ENCODE data around the gene P2RY13.
A peak's percentile ranks its signal among the peaks of the same experiment; 100 is the strongest.

Gene P2RY13

GRCh38 chr3:151320131-151320530, 9.2 kb downstream of the P2RY13 start:
- DNase-seq (ENCODE audit: low read depth in 3 of 3), result no peak

- no peak for DNase-seq (ENCODE audit: low read depth in 3 of 3)
Observed at GRCh38 chr3:151319628-151320027, 9.7 kb downstream of the P2RY13 start.

- no peak for DNase-seq (ENCODE audit: low read depth in 3 of 3)
Observed at GRCh38 chr3:151318991-151319390, 10.4 kb downstream of the P2RY13 start.

- DNase-seq (ENCODE audit: low read depth in 3 of 3), result no peak
Observed at GRCh38 chr3:151318313-151318712, 11.0 kb downstream of the P2RY13 start.

- peak in 1 of 3 donors; percentile 26 for DNase-seq (ENCODE audit: low read depth in 3 of 3)
Observed at GRCh38 chr3:151316267-151316991, 12.9 kb downstream of the P2RY13 start, which contains the start of gene GPR87. GPR87 (minus strand) TSS chr3:151316820; CDS start chr3:151300100, 16,720 bp downstream.

- DNase-seq (ENCODE audit: low read depth in 3 of 3), result no peak
Observed at GRCh38 chr3:151315846-151316245, 13.5 kb downstream of the P2RY13 start.

- DNase-seq (ENCODE audit: low read depth in 3 of 3), result no peak
Observed at GRCh38 chr3:151315136-151315535, 14.2 kb downstream of the P2RY13 start.

- no peak for DNase-seq (ENCODE audit: low read depth in 3 of 3)
Observed at GRCh38 chr3:151314593-151314992, 14.8 kb downstream of the P2RY13 start.

- no peak for DNase-seq (ENCODE audit: low read depth in 3 of 3)
Observed at GRCh38 chr3:151314137-151314536, 15.2 kb downstream of the P2RY13 start.

- no peak for DNase-seq (ENCODE audit: low read depth in 3 of 3)
Observed at GRCh38 chr3:151312972-151313371, 16.4 kb downstream of the P2RY13 start.

- no peak for DNase-seq (ENCODE audit: low read depth in 3 of 3)
Observed at GRCh38 chr3:151309566-151309965, 19.8 kb downstream of the P2RY13 start.

GRCh38 chr3:151307583-151308488, 21.5 kb downstream of the P2RY13 start:
- no peak for DNase-seq (ENCODE audit: low read depth in 3 of 3)

GRCh38 chr3:151307131-151307530, 22.2 kb downstream of the P2RY13 start:
- DNase-seq (ENCODE audit: low read depth in 3 of 3), result no peak

- DNase-seq (ENCODE audit: low read depth in 3 of 3), result no peak
Observed at GRCh38 chr3:151306168-151306810, 23.1 kb downstream of the P2RY13 start.

- DNase-seq (ENCODE audit: low read depth in 3 of 3), result no peak
Observed at GRCh38 chr3:151305775-151306151, 23.6 kb downstream of the P2RY13 start.

- peak in 1 of 3 donors; percentile 8 for DNase-seq (ENCODE audit: low read depth in 3 of 3)
Observed at GRCh38 chr3:151305060-151305774, 24.1 kb downstream of the P2RY13 start.

- peak in 1 of 3 donors; percentile 10 for DNase-seq (ENCODE audit: low read depth in 3 of 3)
Observed at GRCh38 chr3:151303751-151304150, 25.6 kb downstream of the P2RY13 start.

GRCh38 chr3:151301787-151302186, 27.6 kb downstream of the P2RY13 start:
- no peak for DNase-seq (ENCODE audit: low read depth in 3 of 3)

GRCh38 chr3:151300539-151300938, 28.8 kb downstream of the P2RY13 start:
- DNase-seq (ENCODE audit: low read depth in 3 of 3), result no peak

- no peak for DNase-seq (ENCODE audit: low read depth in 3 of 3)
Observed at GRCh38 chr3:151299006-151299405, 30.3 kb downstream of the P2RY13 start.

GRCh38 chr3:151297429-151297828, 31.9 kb downstream of the P2RY13 start:
- no peak for DNase-seq (ENCODE audit: low read depth in 3 of 3)

- DNase-seq (ENCODE audit: low read depth in 3 of 3), result no peak
Observed at GRCh38 chr3:151296226-151296625, 33.1 kb downstream of the P2RY13 start.

All from stimulated activated CD4-positive, alpha-beta T cell treated with anti-CD3 and anti-CD28 coated beads, TNF-alpha, amount 100 ng/mL, for 48 hours (primary cell).